Activated naive CD4-positive, alpha-beta T cell treated with anti-CD3 and anti-CD28 coated beads, Interleukin-2, amount 50 U/mL, for 24 hours (primary cell): Measurements from ENCODE around the gene CHN2.

Experiments
- H3K27ac Mint-ChIP-seq: one replicate; pipeline ENCODE4 v1.8.0; 2021; ENCODE audit warnings: mild to moderate bottlenecking, mixed read lengths
- H3K27me3 Mint-ChIP-seq: one replicate; pipeline ENCODE4 v1.8.0; 2021; ENCODE audit warnings: mixed read lengths
- H3K36me3 Mint-ChIP-seq: one replicate; pipeline ENCODE4 v1.8.0; 2021; ENCODE audit warnings: mixed read lengths
- H3K4me1 Mint-ChIP-seq: one replicate; pipeline ENCODE4 v1.8.0; 2021; ENCODE audit warnings: mixed read lengths
- H3K4me3 Mint-ChIP-seq: one replicate; pipeline ENCODE4 v1.8.0; 2021; ENCODE audit warnings: mild to moderate bottlenecking, mixed read lengths
- H3K9me3 Mint-ChIP-seq: one replicate; pipeline ENCODE4 v1.8.0; 2021; ENCODE audit warnings: mixed read lengths

The CHN2 gene

GRCh38 chr7:29372351-29373090, 177.9 kb downstream of the CHN2 start:
- Mint-ChIP-seq H3K27me3 (peaks cover 3% of the 10 kb centered on the region), H3K4me3 (no peak overlapping the region), H3K36me3 (no peaks in the 10 kb centered on the region), H3K4me1 (no peaks in the 10 kb centered on the region), H3K27ac (no peak overlapping the region), H3K9me3 (no peaks in the 10 kb centered on the region)

- no peak overlapping the region for H3K4me3 Mint-ChIP-seq
- no peaks in the 10 kb centered on the region for H3K36me3 Mint-ChIP-seq
- H3K4me1 Mint-ChIP-seq = no peaks in the 10 kb centered on the region
- H3K27ac Mint-ChIP-seq = no peak overlapping the region
- H3K27me3 Mint-ChIP-seq = peaks cover 5% of the 10 kb centered on the region
- no peaks in the 10 kb centered on the region for H3K9me3 Mint-ChIP-seq
Observed at GRCh38 chr7:29375641-29376562, 181.3 kb downstream of the CHN2 start.

- H3K9me3 Mint-ChIP-seq = no peaks in the 10 kb centered on the region
- peaks cover 7% of the 10 kb centered on the region for H3K27me3 Mint-ChIP-seq
- no peak overlapping the region for H3K4me3 Mint-ChIP-seq
- no peaks in the 10 kb centered on the region for H3K4me1 Mint-ChIP-seq
- no peaks in the 10 kb centered on the region for H3K36me3 Mint-ChIP-seq
- no peak overlapping the region for H3K27ac Mint-ChIP-seq
Observed at GRCh38 chr7:29377718-29378117, 183.1 kb downstream of the CHN2 start.

- H3K27me3 Mint-ChIP-seq = peaks cover 7% of the 10 kb centered on the region
- H3K9me3 Mint-ChIP-seq = no peaks in the 10 kb centered on the region
- H3K36me3 Mint-ChIP-seq = no peaks in the 10 kb centered on the region
- H3K4me3 Mint-ChIP-seq = no peak overlapping the region
- no peaks in the 10 kb centered on the region for H3K4me1 Mint-ChIP-seq
- H3K27ac Mint-ChIP-seq = no peak overlapping the region
Observed at GRCh38 chr7:29379551-29379950, 185.0 kb downstream of the CHN2 start.

- Mint-ChIP-seq H3K27me3 (peaks cover 7% of the 10 kb centered on the region), H3K4me1 (no peaks in the 10 kb centered on the region), H3K36me3 (no peaks in the 10 kb centered on the region), H3K27ac (no peak overlapping the region), H3K4me3 (no peak overlapping the region), H3K9me3 (no peaks in the 10 kb centered on the region)
Observed at GRCh38 chr7:29381206-29382094, 186.9 kb downstream of the CHN2 start.

GRCh38 chr7:29384277-29384676, 189.7 kb downstream of the CHN2 start:
- Mint-ChIP-seq H3K9me3 (no peaks in the 10 kb centered on the region), H3K27me3 (peaks cover 4% of the 10 kb centered on the region), H3K4me3 (no peak overlapping the region), H3K27ac (no peak overlapping the region), H3K4me1 (no peaks in the 10 kb centered on the region), H3K36me3 (no peaks in the 10 kb centered on the region)

GRCh38 chr7:29385214-29385814, 190.7 kb downstream of the CHN2 start:
- Mint-ChIP-seq H3K4me1 (no peaks in the 10 kb centered on the region), H3K27me3 (peaks cover 2% of the 10 kb centered on the region), H3K4me3 (no peak overlapping the region), H3K27ac (no peak overlapping the region), H3K9me3 (no peaks in the 10 kb centered on the region), H3K36me3 (no peaks in the 10 kb centered on the region)

GRCh38 chr7:29386196-29386765, 191.7 kb downstream of the CHN2 start:
- Mint-ChIP-seq H3K4me3 (no peak overlapping the region), H3K27ac (no peak overlapping the region), H3K36me3 (no peaks in the 10 kb centered on the region), H3K27me3 (peaks cover 1% of the 10 kb centered on the region), H3K4me1 (no peaks in the 10 kb centered on the region), H3K9me3 (no peaks in the 10 kb centered on the region)

GRCh38 chr7:29391262-29391661, 196.7 kb downstream of the CHN2 start:
- Mint-ChIP-seq H3K27ac (no peak overlapping the region), H3K36me3 (no peaks in the 10 kb centered on the region), H3K27me3 (no peaks in the 10 kb centered on the region), H3K4me1 (no peaks in the 10 kb centered on the region), H3K4me3 (no peak overlapping the region), H3K9me3 (no peaks in the 10 kb centered on the region)

GRCh38 chr7:29394321-29394720, 199.7 kb downstream of the CHN2 start:
- no peaks in the 10 kb centered on the region for H3K4me1 Mint-ChIP-seq
- H3K9me3 Mint-ChIP-seq = no peaks in the 10 kb centered on the region
- H3K27me3 Mint-ChIP-seq = peaks cover 1% of the 10 kb centered on the region
- H3K27ac Mint-ChIP-seq = no peak overlapping the region
- H3K36me3 Mint-ChIP-seq = no peaks in the 10 kb centered on the region
- no peak overlapping the region for H3K4me3 Mint-ChIP-seq

- no peak overlapping the region for H3K4me3 Mint-ChIP-seq
- no peak overlapping the region for H3K27ac Mint-ChIP-seq
- H3K4me1 Mint-ChIP-seq = no peaks in the 10 kb centered on the region
- H3K27me3 Mint-ChIP-seq = peaks cover 1% of the 10 kb centered on the region
- H3K36me3 Mint-ChIP-seq = no peaks in the 10 kb centered on the region
- H3K9me3 Mint-ChIP-seq = no peaks in the 10 kb centered on the region
Observed at GRCh38 chr7:29396563-29396962, 202.0 kb downstream of the CHN2 start.

GRCh38 chr7:29397398-29397797, 202.8 kb downstream of the CHN2 start:
- Mint-ChIP-seq H3K4me3 (no peak overlapping the region), H3K36me3 (no peaks in the 10 kb centered on the region), H3K27ac (no peak overlapping the region), H3K9me3 (no peaks in the 10 kb centered on the region), H3K4me1 (no peaks in the 10 kb centered on the region), H3K27me3 (peaks cover 1% of the 10 kb centered on the region)

- H3K27ac Mint-ChIP-seq = no peak overlapping the region
- no peaks in the 10 kb centered on the region for H3K4me1 Mint-ChIP-seq
- peaks cover 1% of the 10 kb centered on the region for H3K27me3 Mint-ChIP-seq
- no peaks in the 10 kb centered on the region for H3K36me3 Mint-ChIP-seq
- H3K4me3 Mint-ChIP-seq = no peak overlapping the region
- H3K9me3 Mint-ChIP-seq = no peaks in the 10 kb centered on the region
Observed at GRCh38 chr7:29398011-29398410, 203.4 kb downstream of the CHN2 start.

- H3K4me1 Mint-ChIP-seq = no peaks in the 10 kb centered on the region
- no peaks in the 10 kb centered on the region for H3K36me3 Mint-ChIP-seq
- H3K9me3 Mint-ChIP-seq = no peaks in the 10 kb centered on the region
- peaks cover 1% of the 10 kb centered on the region for H3K27me3 Mint-ChIP-seq
- H3K27ac Mint-ChIP-seq = no peak overlapping the region
- H3K4me3 Mint-ChIP-seq = no peak overlapping the region
Observed at GRCh38 chr7:29400437-29400836, 205.9 kb downstream of the CHN2 start.

GRCh38 chr7:29401769-29402168, 207.2 kb downstream of the CHN2 start:
- H3K4me1 Mint-ChIP-seq = no peaks in the 10 kb centered on the region
- H3K27me3 Mint-ChIP-seq = peaks cover 1% of the 10 kb centered on the region
- no peaks in the 10 kb centered on the region for H3K36me3 Mint-ChIP-seq
- no peaks in the 10 kb centered on the region for H3K9me3 Mint-ChIP-seq
- no peak overlapping the region for H3K27ac Mint-ChIP-seq
- no peak overlapping the region for H3K4me3 Mint-ChIP-seq
